Stimulated activated CD4-positive, alpha-beta T cell treated with anti-CD3 and anti-CD28 coated beads, Interleukin-2, amount 100 ng/mL, for 4 hours (primary cell): ENCODE data around the gene LANCL2.
"Not testable (repeated sequence)": the region's sequence is repeated elsewhere in the genome, so short reads cannot be mapped to it uniquely, and the experiment has no call there.

Experiments used
- DNase-seq: peaks from one replicate; pipeline ENCODE4 v3.0.0-alpha.2; 2020; ENCODE audit warnings: low read depth

Gene LANCL2

DNA sequence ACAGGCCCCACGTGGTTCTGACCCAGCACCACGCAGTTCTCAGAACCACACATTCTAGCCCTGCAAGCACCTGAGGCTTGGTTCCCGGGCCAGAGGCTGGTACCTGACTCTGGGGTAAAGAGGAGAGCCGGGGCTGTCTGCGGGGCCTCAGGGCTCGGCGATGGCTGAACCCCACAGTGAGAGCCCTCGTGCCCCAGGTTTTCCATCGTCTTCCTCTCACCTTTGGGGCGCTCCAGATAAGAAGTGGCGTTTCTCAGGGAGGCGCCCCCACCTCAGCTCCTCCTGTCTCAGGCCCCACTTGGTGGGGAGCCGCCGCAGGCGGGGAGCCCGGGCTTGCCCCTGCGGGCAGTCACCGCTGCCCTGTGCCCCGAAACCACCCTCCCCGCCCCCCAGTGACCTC is 2.2 kb upstream of the LANCL2 start:
- no peak for DNase-seq

- DNase-seq = no peak
Measured at GRCh38 chr7:55363386-55364170, 1.6 kb upstream of the LANCL2 start.

GRCh38 chr7:55365675-55366460 is 731 bp downstream of the LANCL2 start:
- DNase-seq = peak; percentile 92

- no peak for DNase-seq
Measured at GRCh38 chr7:55366461-55367070, 1.4 kb downstream of the LANCL2 start.

DNA sequence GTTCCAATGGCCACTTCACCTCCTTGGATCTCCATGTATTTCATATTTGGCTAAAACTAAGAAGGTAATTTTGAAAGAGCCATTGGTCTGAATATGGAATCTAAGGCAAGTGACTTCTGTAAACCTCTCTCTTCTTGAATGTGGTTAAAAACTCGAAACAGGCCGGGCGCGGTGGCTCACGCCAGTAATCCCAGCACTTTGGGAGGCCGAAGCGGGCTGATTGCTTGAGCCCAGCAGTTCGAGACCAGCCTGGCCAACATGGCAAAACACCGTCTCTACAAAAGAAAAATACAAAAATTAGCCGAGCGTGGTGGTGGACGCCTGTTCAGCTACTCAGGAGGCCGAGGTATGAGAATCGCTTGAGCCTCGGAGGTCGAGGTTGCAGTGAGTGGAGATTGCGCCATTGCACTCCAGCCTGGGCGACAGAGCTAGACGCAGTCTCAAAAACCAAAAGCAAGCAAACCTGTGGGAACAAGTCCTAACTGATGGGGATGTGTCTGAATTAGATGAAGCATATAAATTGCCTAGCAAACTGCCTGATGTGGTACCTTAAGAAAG is 2.2 kb downstream of the LANCL2 start:
- DNase-seq = no peak

DNA sequence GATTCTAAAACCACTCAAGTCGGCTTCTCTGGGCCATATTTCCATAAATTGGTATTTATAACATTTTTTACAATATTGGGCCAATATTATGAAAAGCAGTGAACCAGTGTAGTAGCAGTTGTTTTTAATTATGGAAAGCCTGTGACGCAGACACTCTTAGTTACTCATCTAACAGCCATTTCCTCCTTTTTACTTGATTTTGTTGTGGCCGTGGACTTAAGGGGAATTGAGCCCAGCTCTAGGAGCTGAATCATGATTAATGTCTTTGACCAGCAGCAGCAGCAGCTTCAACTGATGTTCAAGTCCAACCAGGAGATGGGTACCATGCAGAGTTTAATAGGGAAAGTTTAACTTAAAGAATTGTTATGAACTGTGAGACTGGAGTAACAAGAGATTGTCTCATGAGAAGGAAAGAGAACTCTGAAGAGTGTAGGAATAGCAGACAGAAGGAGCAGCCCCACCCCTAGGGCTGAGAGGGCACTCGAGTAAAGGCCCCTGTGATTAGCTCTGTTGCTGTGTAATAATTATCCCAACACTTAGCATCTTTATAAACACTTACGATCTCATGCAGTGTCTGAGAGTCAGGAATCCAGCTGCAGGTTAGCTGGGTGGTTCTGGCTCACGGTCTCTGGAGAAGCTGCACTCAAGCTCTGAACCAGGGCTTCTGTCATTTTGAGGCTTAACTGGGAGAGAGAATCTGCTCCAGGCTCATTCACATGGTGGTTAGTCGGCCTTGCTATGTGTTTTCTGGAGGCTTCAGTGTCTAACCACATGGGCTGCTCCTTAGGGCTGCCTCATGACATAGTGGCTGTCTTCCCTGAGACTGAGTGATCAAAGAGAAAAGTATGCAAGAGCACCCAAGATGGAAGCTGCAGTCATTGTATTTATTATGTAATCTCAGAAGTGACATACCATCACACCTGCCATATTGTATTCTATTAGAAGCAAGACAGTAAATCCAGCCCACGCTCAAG is 4.6 kb downstream of the LANCL2 start:
- DNase-seq = no peak

GRCh38 chr7:55374213-55374612 is 9.1 kb downstream of the LANCL2 start:
- no peak for DNase-seq

- DNase-seq = no peak
Measured at GRCh38 chr7:55375237-55375636, 10.1 kb downstream of the LANCL2 start.

DNA sequence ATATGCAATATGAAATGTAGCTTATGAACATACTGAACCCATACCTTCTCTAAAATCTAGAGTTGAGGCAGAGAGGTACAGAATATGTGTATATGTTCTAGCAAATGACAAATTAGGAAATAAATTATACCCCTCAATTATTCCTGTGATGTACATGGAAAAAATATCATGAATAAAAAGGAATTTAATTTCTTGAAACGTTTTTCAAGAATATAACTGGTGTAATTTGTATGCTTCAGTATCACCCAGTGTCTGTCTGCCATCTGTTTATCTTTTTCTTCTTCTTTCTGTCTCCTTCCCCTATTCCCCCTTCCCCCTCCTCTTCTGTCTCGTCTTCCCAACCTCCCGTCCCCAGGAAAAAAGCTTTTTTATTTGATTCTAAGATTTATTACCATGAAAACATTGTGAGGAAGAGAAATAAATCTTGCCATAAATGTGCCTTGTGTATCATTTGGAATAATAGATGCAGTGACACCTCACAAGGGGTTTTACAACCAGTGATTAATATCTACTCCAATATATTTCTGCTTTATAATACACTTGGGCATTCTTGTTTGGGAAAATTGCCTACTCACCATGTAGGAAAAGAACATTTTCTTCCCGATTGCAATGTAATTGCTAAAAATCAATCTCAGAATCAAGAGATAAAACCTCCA is 12.2 kb downstream of the LANCL2 start:
- no peak for DNase-seq

DNA sequence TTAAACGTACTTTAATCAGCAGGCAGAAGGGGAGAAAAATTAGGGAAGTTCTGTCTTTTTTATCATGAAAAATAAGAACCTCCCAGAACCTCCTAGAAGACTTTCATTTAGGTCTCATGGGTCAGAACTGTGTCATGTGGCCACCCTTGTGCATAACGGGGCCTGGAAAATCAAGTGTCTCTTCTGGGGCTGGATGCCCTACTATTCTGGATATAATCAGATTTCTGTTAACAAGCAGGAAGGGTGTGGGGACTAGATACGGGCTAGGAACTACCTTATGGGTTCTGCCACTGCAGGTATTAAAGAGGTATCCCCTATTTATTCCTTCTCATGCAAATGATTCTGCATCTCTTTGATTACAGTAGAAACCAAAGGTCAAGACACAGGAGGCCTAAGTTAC is 14.1 kb downstream of the LANCL2 start:
- DNase-seq = no peak

DNA sequence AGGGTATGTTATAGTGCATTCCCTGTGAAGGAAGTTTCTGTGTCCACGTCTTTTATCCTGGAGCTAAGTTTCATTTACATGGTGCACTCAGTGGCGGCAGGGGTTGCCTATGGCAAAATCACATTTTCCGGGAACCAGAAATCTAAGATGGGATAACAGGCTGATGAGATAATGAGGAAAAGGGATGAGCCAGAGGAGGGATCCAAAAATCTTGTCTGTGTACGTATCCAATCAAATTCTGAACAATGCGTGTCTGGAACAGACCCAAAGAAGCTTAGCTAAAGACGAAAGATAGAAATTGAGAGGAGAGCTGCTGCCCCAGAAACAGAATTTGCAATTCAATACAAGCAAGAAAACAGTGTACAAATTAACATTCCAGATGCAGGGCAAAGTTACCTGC is 16.1 kb downstream of the LANCL2 start:
- DNase-seq = no peak

DNA sequence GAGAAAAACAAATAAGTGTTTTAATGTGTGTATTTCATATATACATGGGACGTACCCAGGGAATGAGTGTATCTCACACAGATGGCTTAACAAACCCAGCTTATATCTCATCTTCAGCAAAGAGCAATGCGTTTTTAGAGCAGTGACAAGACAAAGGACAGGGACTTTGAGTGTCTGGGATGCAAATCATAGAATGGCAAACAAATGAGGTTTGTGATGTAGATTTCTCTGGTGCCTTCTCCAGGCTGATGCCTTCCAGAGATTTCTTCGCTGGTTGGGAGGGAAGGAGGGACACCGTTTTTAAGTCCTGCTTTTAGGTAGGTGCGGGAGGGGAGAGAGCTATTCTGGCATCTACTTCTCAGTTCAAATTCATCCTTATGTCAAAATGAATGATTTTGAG is 16.6 kb downstream of the LANCL2 start:
- no peak for DNase-seq

- DNase-seq = no peak
Measured at GRCh38 chr7:55382251-55382650, 17.1 kb downstream of the LANCL2 start.

GRCh38 chr7:55386541-55386940 is 21.4 kb downstream of the LANCL2 start:
- DNase-seq = no peak

GRCh38 chr7:55387062-55387965 is 22.2 kb downstream of the LANCL2 start:
- no peak for DNase-seq

- DNase-seq = no peak
Measured at GRCh38 chr7:55396233-55396785, 31.2 kb downstream of the LANCL2 start.

- DNase-seq = no peak
Measured at GRCh38 chr7:55397617-55398016, 32.5 kb downstream of the LANCL2 start.

- no peak for DNase-seq
Measured at GRCh38 chr7:55400191-55400590, 35.1 kb downstream of the LANCL2 start.

- DNase-seq = not testable (repeated sequence)
Measured at GRCh38 chr7:55402506-55402905, 37.4 kb downstream of the LANCL2 start.
